GM18517 (cell line): ENCODE results near the gene ELP4.

Experiments
- ATAC-seq: cut with Tn5 transposase; IDR thresholded peaks from one replicate; pipeline ENCODE4 v1.9.1; 2021; ENCODE audit warnings: mild to moderate bottlenecking, moderate library complexity; ENCODE audit not compliant: unreplicated experiment

The ELP4 gene

GRCh38 chr11:31768749-31769640 lies 259.4 kb downstream of the ELP4 start:
- ATAC-seq: no peak

- no peak for ATAC-seq
These were observed 260.6 kb downstream of the ELP4 start for GRCh38 chr11:31770011-31770700.

GRCh38 chr11:31772412-31772811 lies 262.8 kb downstream of the ELP4 start:
- ATAC-seq: no peak

GRCh38 chr11:31779374-31779791 lies 269.8 kb downstream of the ELP4 start:
- ATAC-seq: no peak

GRCh38 chr11:31780078-31780477 lies 270.5 kb downstream of the ELP4 start:
- ATAC-seq: no peak

GRCh38 chr11:31780480-31780971 lies 271.0 kb downstream of the ELP4 start:
- ATAC-seq: no peak

- no peak for ATAC-seq
These were observed 272.7 kb downstream of the ELP4 start for GRCh38 chr11:31782257-31782656.

GRCh38 chr11:31783252-31783651 lies 273.7 kb downstream of the ELP4 start:
- no peak for ATAC-seq

GRCh38 chr11:31784611-31785010 lies 275.0 kb downstream of the ELP4 start:
- no peak for ATAC-seq

- ATAC-seq: no peak
These were observed 277.6 kb downstream of the ELP4 start for GRCh38 chr11:31786996-31787685.

- no peak for ATAC-seq
These were observed 278.5 kb downstream of the ELP4 start for GRCh38 chr11:31788085-31788484.

- ATAC-seq: no peak
These were observed 281.1 kb downstream of the ELP4 start for GRCh38 chr11:31790649-31791048.

GRCh38 chr11:31792036-31792435 lies 282.5 kb downstream of the ELP4 start:
- ATAC-seq: no peak

GRCh38 chr11:31792456-31792855 lies 282.9 kb downstream of the ELP4 start:
- ATAC-seq: no peak

GRCh38 chr11:31793264-31793663 lies 283.7 kb downstream of the ELP4 start:
- ATAC-seq: no peak

- no peak for ATAC-seq
These were observed 285.0 kb downstream of the ELP4 start for GRCh38 chr11:31794548-31794947.

- ATAC-seq: no peak
These were observed 286.3 kb downstream of the ELP4 start for GRCh38 chr11:31795706-31796498.

- ATAC-seq: no peak
These were observed 287.1 kb downstream of the ELP4 start for GRCh38 chr11:31796499-31797189.

- no peak for ATAC-seq
These were observed 287.9 kb downstream of the ELP4 start for GRCh38 chr11:31797190-31798056.
